Keratinocyte (primary cell): ENCODE results near the gene CFAP73. TPM values are rescaled to one million over a fixed set of nuclear protein-coding genes. Genes with fewer than 3 reads are reported as not detected.

Experiments
- DNase-seq: peaks from one replicate; pipeline ENCODE4 v3.0.0-alpha.2; 2011; ENCODE audit warnings: low read depth, missing footprints, low spot score
- FAIRE-seq: peaks from 2 replicates; lab custom pipeline; 2011; peaks lifted over from hg19 to GRCh38; lab: Jason Lieb, UNC
- H2AFZ ChIP-seq: 2 replicates; pipeline ENCODE4 v1.6.0; 2012; ENCODE audit warnings: low read length, control low read depth, inconsistent platforms; ENCODE audit not compliant: control insufficient read depth
- H3K27ac ChIP-seq: 2 replicates; pipeline ENCODE4 v1.5.1; 2011; ENCODE audit warnings: low read length; ENCODE audit not compliant: control insufficient read depth, insufficient read depth
- H3K27me3 ChIP-seq: 3 replicates; pipeline ENCODE4 v1.6.0; 2011; ENCODE audit warnings: low read length; ENCODE audit not compliant: control insufficient read depth, insufficient read depth; ENCODE audit errors: extremely low read depth
- H3K36me3 ChIP-seq, 2 experiments: 2 replicates in 1 of 2; 3 replicates in 1 of 2; pipeline ENCODE4 v1.5.1; 2011; ENCODE audit warnings: low read length in 2 of 2, mild to moderate bottlenecking in 1 of 2; ENCODE audit not compliant: control insufficient read depth in 2 of 2, insufficient read depth in 2 of 2; ENCODE audit errors: extremely low read depth in 1 of 2
- H3K4me1 ChIP-seq: 3 replicates; pipeline ENCODE4 v1.5.1; 2011; ENCODE audit warnings: low read length; ENCODE audit not compliant: control insufficient read depth, insufficient read depth; ENCODE audit errors: extremely low read depth
- H3K4me2 ChIP-seq: 3 replicates; pipeline ENCODE4 v1.6.0; 2011; ENCODE audit warnings: low read depth, low read length; ENCODE audit not compliant: control insufficient read depth, insufficient read depth; ENCODE audit errors: extremely low read depth
- H3K4me3 ChIP-seq, 3 experiments: fragments of 200-600 bp in 1 of 3; sonication (generic) in 1 of 3; 2 replicates in 2 of 3; 3 replicates in 1 of 3; pipeline ENCODE4 v1.5.1; 2011 to 2016; ENCODE audit warnings: low read length in 3 of 3, mild to moderate bottlenecking in 3 of 3, control low read depth in 2 of 3, inconsistent platforms in 1 of 3, low read depth in 1 of 3, mixed read lengths in 1 of 3, mixed run types in 1 of 3, moderate library complexity in 1 of 3; ENCODE audit not compliant: control insufficient read depth in 2 of 3, insufficient read depth in 2 of 3; ENCODE audit errors: extremely low read depth in 1 of 3
- H3K79me2 ChIP-seq: 2 replicates; pipeline ENCODE4 v1.6.0; 2012; ENCODE audit warnings: low read length; ENCODE audit not compliant: control insufficient read depth, insufficient read depth
- H3K9ac ChIP-seq: 3 replicates; pipeline ENCODE4 v1.6.0; 2011; ENCODE audit warnings: low read length; ENCODE audit not compliant: control insufficient read depth, insufficient read depth; ENCODE audit errors: extremely low read depth
- H3K9me1 ChIP-seq: 3 replicates; pipeline ENCODE4 v1.6.0; 2011; ENCODE audit warnings: low read length; ENCODE audit not compliant: control insufficient read depth, insufficient read depth; ENCODE audit errors: extremely low read depth
- H3K9me3 ChIP-seq: 2 replicates; pipeline ENCODE4 v1.5.1; 2012; ENCODE audit warnings: low read depth, low read length; ENCODE audit not compliant: control insufficient read depth
- H4K20me1 ChIP-seq: 3 replicates; pipeline ENCODE4 v1.6.0; 2011; ENCODE audit warnings: low read length; ENCODE audit not compliant: control insufficient read depth, insufficient read depth; ENCODE audit errors: extremely low read depth
- EZH2 ChIP-seq: IDR thresholded peaks from one replicate; pipeline ENCODE4 v1.6.1; 2012; ENCODE audit warnings: inconsistent platforms, mild to moderate bottlenecking, low read length, moderate library complexity
- dilution Hi-C: fragments of 300-500 bp; cut with MboI; formaldehyde crosslinking; loops from one replicate; pipeline ENCODE4 v1.7.0; 2020; ENCODE audit warnings: low sequenced_read_pairs; ENCODE audit not compliant: extremely low pct_ligation_motif_present
- polyA minus RNA-seq, 3 experiments: library from RNA; depleted of rRNA, polyadenylated mRNA; stranded (reverse); fragments of >200 nt; gene quantifications; 1 replicate in 1 of 3; 2 replicates in 1 of 3; 3 replicates in 1 of 3; pipeline ENCODE4 v1.2.3, GENCODE V29; 2011
- polyA plus RNA-seq, 5 experiments: library from polyadenylated mRNA; depleted of rRNA in 3 of 5; stranded (reverse) in 3 of 5; stranded (forward) in 1 of 5; unstranded in 1 of 5; fragments of >200 nt; gene quantifications; 1 replicate in 1 of 5; 2 replicates in 3 of 5; 3 replicates in 1 of 5; pipeline versions ENCODE4 v1.2.1 to v1.2.3, GENCODE V29; 2011 to 2012; ENCODE audit warnings: missing spikeins in 2 of 5, low read depth in 1 of 5, low replicate concordance in 1 of 5
- TF ChIP-seq, protein P1 (sequence below), 3 experiments: IDR thresholded peaks in 1 of 3; conservative IDR thresholded peaks in 1 of 3; optimal IDR thresholded peaks in 1 of 3; 2 replicates in 2 of 3; 3 replicates in 1 of 3; pipeline versions ENCODE3 to v1.5.1; 2011; ENCODE audit warnings: low read length in 3 of 3, mild to moderate bottlenecking in 3 of 3, moderate library complexity in 2 of 3, control low read depth in 1 of 3, inconsistent platforms in 1 of 3; ENCODE audit not compliant: insufficient read depth in 2 of 3; ENCODE audit errors: extremely low read depth in 1 of 3

The CFAP73 gene
- polyA plus RNA-seq (not detected in 3 replicates), polyA minus RNA-seq (not detected in 3 replicates)
- not detected for polyA plus RNA-seq (2011; ENCODE audit: low read depth)
- polyA plus RNA-seq (2011; cell fraction: cytosol; rRNA removed), result not detected in 2 replicates
- not detected in 2 replicates for polyA plus RNA-seq (2011; cell fraction: nucleus; rRNA removed)
- polyA plus RNA-seq (2012; ENCODE audit: low replicate concordance), result not detected in 2 replicates
- not detected for polyA minus RNA-seq (2011; cell fraction: cytosol; rRNA and poly(A)+ RNA removed)
- not detected in 2 replicates for polyA minus RNA-seq (2011; cell fraction: nucleus; rRNA and poly(A)+ RNA removed)

DNA sequence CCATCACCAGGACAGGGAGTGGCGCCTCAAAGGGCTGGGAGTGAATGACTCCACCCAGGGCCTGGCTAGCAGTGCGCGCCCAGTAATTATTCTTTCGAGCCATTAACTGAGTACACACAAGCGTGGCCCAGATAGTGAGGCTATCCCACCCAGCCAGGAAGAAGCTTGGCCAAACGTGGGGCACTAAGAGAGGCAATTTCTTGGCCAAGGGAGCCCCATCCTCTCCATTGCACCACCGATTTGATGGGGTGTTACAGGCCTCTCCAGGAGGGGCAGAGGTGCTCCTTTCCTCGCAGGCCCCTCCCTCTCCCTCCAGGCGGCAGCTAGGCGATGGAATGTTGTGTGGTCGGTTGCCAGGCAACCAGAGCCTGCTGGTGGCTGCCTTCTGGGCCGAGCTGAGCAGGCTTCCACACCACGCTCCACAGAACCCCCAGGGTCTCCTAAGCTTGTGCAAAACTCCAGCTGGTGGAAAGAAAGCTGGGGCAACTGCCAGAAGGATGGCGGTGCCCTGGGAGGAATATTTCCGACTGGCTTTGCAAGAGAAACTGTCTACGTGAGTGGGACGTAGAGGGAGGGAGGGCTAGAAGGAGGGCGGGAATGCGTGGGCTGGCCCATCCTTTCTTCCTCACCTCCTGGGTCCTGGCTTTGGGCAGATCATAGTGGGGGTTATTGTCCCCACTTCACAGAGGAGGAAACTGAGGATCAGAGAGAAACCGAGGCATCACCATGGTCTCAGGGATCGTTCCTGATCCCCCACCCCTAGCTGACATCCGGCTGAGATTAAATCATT lies at the start of gene CFAP73:
Gene CFAP73, plus strand, starts transcription at position 364 of the 790 bp plus-strand sequence. Its CDS starts 134 bp downstream, at position 498.
- H3K36me3 ChIP-seq, result no peaks in the 10 kb centered on the region
- H3K4me2 ChIP-seq, result peak within 1 kb of the TSS; percentile 29
- H3K27ac ChIP-seq, result no peak within 1 kb of the TSS
- no peak within 1 kb of the TSS for H3K9ac ChIP-seq
- FAIRE-seq, result peak; percentile 82
- DNase-seq, result no peak
- peaks cover 16% of the 10 kb centered on the region for H3K4me1 ChIP-seq
- dilution Hi-C loops, result loop anchor here (25.0 kb wide), 1 partner anchor 87 kb away; the partner anchor contains the start of gene DTX1
- no peaks in the 10 kb centered on the region for H3K79me2 ChIP-seq
- no peak within 1 kb of the TSS for H2AFZ ChIP-seq
- peaks cover 12% of the 10 kb centered on the region for H3K27me3 ChIP-seq
- H3K9me1 ChIP-seq, result no peaks in the 10 kb centered on the region
- TF ChIP-seq EZH2, result no peak
- TF ChIP-seq, protein P1, sequence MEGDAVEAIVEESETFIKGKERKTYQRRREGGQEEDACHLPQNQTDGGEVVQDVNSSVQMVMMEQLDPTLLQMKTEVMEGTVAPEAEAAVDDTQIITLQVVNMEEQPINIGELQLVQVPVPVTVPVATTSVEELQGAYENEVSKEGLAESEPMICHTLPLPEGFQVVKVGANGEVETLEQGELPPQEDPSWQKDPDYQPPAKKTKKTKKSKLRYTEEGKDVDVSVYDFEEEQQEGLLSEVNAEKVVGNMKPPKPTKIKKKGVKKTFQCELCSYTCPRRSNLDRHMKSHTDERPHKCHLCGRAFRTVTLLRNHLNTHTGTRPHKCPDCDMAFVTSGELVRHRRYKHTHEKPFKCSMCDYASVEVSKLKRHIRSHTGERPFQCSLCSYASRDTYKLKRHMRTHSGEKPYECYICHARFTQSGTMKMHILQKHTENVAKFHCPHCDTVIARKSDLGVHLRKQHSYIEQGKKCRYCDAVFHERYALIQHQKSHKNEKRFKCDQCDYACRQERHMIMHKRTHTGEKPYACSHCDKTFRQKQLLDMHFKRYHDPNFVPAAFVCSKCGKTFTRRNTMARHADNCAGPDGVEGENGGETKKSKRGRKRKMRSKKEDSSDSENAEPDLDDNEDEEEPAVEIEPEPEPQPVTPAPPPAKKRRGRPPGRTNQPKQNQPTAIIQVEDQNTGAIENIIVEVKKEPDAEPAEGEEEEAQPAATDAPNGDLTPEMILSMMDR (optimal IDR thresholded peaks at IDR 0.05 in 1 of 3, IDR thresholded peaks at IDR 0.05 in 1 of 3, conservative IDR thresholded peaks at IDR 0.05 in 1 of 3; ENCODE audit: extremely low read depth in 1 of 3, insufficient read depth in 2 of 3, low read length in 3 of 3), result peak in 1 of 3 experiments; percentile 16
- no peak within 1 kb of the TSS for H3K4me3 ChIP-seq
- H3K9me3 ChIP-seq, result no peaks in the 10 kb centered on the region
- no peaks in the 10 kb centered on the region for H4K20me1 ChIP-seq

DNA sequence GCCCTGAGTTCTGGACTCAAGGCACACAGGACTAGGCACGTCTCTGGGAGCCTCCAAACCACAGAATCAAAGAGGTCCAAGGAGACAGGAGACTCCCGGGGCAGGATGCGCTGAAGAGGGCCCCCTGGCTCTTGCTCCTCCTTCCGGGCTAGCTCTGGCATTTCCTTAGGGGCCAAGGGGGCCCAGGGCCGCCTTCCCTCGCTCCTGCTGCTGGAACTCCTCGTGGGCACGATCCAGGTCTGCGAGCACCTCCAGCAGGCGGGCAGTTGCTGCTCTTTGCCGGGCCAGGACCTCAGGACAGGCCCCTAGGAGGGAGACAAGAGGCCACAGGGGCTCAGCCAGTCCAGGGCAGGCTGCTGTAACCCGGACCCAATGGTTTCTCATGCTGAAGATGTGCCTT lies 49.8 kb upstream of the CFAP73 start:
- H3K4me3 ChIP-seq, result no peak overlapping the region
- H3K27ac ChIP-seq, result no peak overlapping the region
- H3K36me3 ChIP-seq, result no peaks in the 10 kb centered on the region
- no peaks in the 10 kb centered on the region for H3K9me1 ChIP-seq
- no peak overlapping the region for H3K4me2 ChIP-seq
- H2AFZ ChIP-seq, result no peak overlapping the region
- H3K9me3 ChIP-seq, result no peaks in the 10 kb centered on the region
- DNase-seq, result no peak
- H3K4me1 ChIP-seq, result peaks cover 3% of the 10 kb centered on the region
- TF ChIP-seq EZH2, result no peak
- TF ChIP-seq, protein P1 (optimal IDR thresholded peaks at IDR 0.05 in 1 of 3, IDR thresholded peaks at IDR 0.05 in 1 of 3, conservative IDR thresholded peaks at IDR 0.05 in 1 of 3; ENCODE audit: extremely low read depth in 1 of 3, insufficient read depth in 2 of 3, low read length in 3 of 3), result no peak
- FAIRE-seq, result no peak
- H3K79me2 ChIP-seq, result no peaks in the 10 kb centered on the region
- H3K27me3 ChIP-seq, result no peaks in the 10 kb centered on the region
- no peaks in the 10 kb centered on the region for H4K20me1 ChIP-seq
- dilution Hi-C loops, result no loop called here
- no peak overlapping the region for H3K9ac ChIP-seq
